NT2/D1 (cell line): ENCODE results near the gene LIPN.

Source experiments
- SUZ12 ChIP-seq: IDR thresholded peaks from 2 replicates; pipeline ENCODE4 v1.6.1; 2011; ENCODE audit not compliant: insufficient read length, insufficient read depth; ENCODE audit errors: extremely low read depth
- YY1 ChIP-seq: IDR thresholded peaks from 2 replicates; pipeline ENCODE4 v1.6.1; 2011; ENCODE audit not compliant: insufficient read length, insufficient read depth
- ZNF274 ChIP-seq: IDR thresholded peaks from 2 replicates; pipeline ENCODE4 v1.6.1; 2011; ENCODE audit warnings: mild to moderate bottlenecking, low read depth, low read length

DNA sequence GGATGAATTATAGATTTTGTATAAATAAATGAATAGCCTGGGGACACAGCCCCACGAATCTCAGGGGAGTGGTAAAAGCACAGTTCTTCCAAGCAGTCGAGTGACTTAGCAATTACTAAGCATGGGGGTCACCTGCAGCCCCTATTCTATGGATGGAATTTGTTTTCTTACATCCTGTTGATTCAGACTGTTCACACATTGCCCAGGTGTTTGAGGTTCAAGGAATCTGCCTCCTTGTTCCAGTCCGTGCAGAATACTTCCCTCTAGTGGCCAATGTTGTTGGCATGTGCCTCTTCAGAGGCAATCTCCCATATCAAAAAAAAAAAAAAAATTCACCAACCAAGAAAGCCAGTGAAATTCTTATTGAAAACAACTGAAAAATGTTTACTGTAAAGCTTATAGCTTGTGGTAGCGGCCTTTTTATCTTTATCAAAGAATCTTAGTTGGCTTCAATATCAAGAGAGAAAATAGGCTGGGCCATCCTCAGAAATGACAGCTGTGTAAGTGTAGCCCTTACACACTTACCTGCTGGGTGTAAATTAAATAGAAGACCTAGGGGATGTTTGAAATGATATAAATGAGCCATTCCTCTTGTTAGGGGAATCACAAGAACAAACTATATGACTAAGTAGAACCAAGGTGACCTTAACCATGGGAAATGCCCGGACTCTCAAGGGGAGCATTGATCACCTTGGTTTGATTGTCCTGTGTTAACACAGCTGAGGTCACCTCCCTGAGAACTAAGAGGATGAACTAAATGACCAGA, 50.6 kb downstream of the LIPN start:
- TF ChIP-seq YY1: no peak
- no peak for TF ChIP-seq SUZ12
- no peak for TF ChIP-seq ZNF274
